Endothelial cell of umbilical vein (primary cell): ENCODE data around the gene GALNT9. TPM values are rescaled to one million over a fixed set of nuclear protein-coding genes. Genes with fewer than 3 reads are reported as not detected.

Experiments
- BruUV-seq: library from RNA; stranded (reverse); fragments of 400-500 nt; replicated peaks from 2 replicates; lab custom pipeline; 2021; lab: Mats Ljungman, UMichigan
- CTCF ChIA-PET: fragments of 300-600, 350-600 bp; sonication (Branson Sonifier 250); formaldehyde crosslinking; loops from one replicate; lab custom pipeline; 2021; ENCODE audit warnings: antibody characterized with exemption, inconsistent platforms; lab: Charles Lee
- POLR2A ChIA-PET: fragments of 300-600, 350-600 bp; sonication (Branson Sonifier 250); formaldehyde crosslinking; loops from one replicate; lab custom pipeline; 2021; ENCODE audit warnings: antibody characterized with exemption, inconsistent platforms; lab: Charles Lee
- DNase-seq: peaks from one replicate; pipeline ENCODE4 v3.0.0-alpha.2; 2011; ENCODE audit warnings: low read depth, low spot score
- FAIRE-seq: peaks from 2 replicates; lab custom pipeline; 2011; peaks lifted over from hg19 to GRCh38; lab: Jason Lieb, UNC
- H2AFZ ChIP-seq: 2 replicates; pipeline ENCODE4 v1.6.0; 2012; ENCODE audit warnings: low read depth, low read length, control low read depth, inconsistent platforms
- H3K27ac ChIP-seq: 2 replicates; pipeline ENCODE4 v1.5.1; 2011; ENCODE audit warnings: low read depth, mild to moderate bottlenecking, control low read depth, low read length, moderate library complexity; ENCODE audit not compliant: insufficient read depth
- H3K27me3 ChIP-seq, 2 experiments: 2 replicates each; pipeline versions ENCODE4 v1.6.0 to v1.6.1; 2011; ENCODE audit warnings: low read length in 2 of 2, mixed read lengths in 1 of 2; ENCODE audit not compliant: control insufficient read depth in 2 of 2, insufficient read depth in 2 of 2
- H3K36me3 ChIP-seq, 2 experiments: 2 replicates in 1 of 2; 3 replicates in 1 of 2; pipeline ENCODE4 v1.5.1; 2011; ENCODE audit warnings: low read length in 2 of 2, mild to moderate bottlenecking in 1 of 2, moderate library complexity in 1 of 2; ENCODE audit not compliant: control insufficient read depth in 2 of 2, insufficient read depth in 2 of 2; ENCODE audit errors: extremely low read depth in 1 of 2
- H3K4me1 ChIP-seq: 3 replicates; pipeline ENCODE4 v1.5.1; 2011; ENCODE audit warnings: mild to moderate bottlenecking, low read length; ENCODE audit not compliant: control insufficient read depth, insufficient read depth; ENCODE audit errors: extremely low read depth
- H3K4me2 ChIP-seq: 2 replicates; pipeline ENCODE4 v1.6.1; 2011; ENCODE audit warnings: low read length, control low read depth, mixed read lengths; ENCODE audit not compliant: insufficient read depth
- H3K4me3 ChIP-seq, 3 experiments: fragments of 200-600 bp in 1 of 3; sonication (generic), shearing (Covaris generic) in 1 of 3; replicated peaks in 1 of 3; 2 replicates each; pipeline ENCODE4 v1.5.1; 2011 to 2016; ENCODE audit warnings: control low read depth in 3 of 3, low read length in 3 of 3, mild to moderate bottlenecking in 2 of 3, inconsistent platforms in 1 of 3, low read depth in 1 of 3, moderate library complexity in 1 of 3; ENCODE audit not compliant: insufficient read depth in 1 of 3
- H3K79me2 ChIP-seq: 2 replicates; pipeline ENCODE4 v1.6.0; 2012; ENCODE audit warnings: low read length, inconsistent platforms; ENCODE audit not compliant: control insufficient read depth, insufficient read depth
- H3K9ac ChIP-seq: replicated peaks from 2 replicates; pipeline ENCODE3; 2011; ENCODE audit warnings: low read length, control low read depth; ENCODE audit not compliant: insufficient read depth; ENCODE audit errors: extremely low read depth
- H3K9me1 ChIP-seq: replicated peaks from 3 replicates; pipeline ENCODE4 v1.6.0; 2011; ENCODE audit warnings: mild to moderate bottlenecking, low read length; ENCODE audit not compliant: control insufficient read depth, insufficient read depth; ENCODE audit errors: extremely low read depth
- H3K9me3 ChIP-seq: replicated peaks from 2 replicates; pipeline ENCODE4 v1.5.1; 2012; ENCODE audit warnings: low read length, inconsistent platforms; ENCODE audit not compliant: control insufficient read depth, insufficient read depth
- H4K20me1 ChIP-seq: replicated peaks from 2 replicates; pipeline ENCODE3; 2011; ENCODE audit warnings: mild to moderate bottlenecking, low read length; ENCODE audit not compliant: control insufficient read depth, insufficient read depth; ENCODE audit errors: extremely low read depth
- CTCF ChIP-seq, 2 donors: IDR thresholded peaks; 1 replicate in 1 of 2; 2 replicates in 1 of 2; pipeline ENCODE4 v1.5.1; 2011; ENCODE audit warnings: low read length in 2 of 2, mild to moderate bottlenecking in 2 of 2, moderate library complexity in 2 of 2, control low read depth in 1 of 2, inconsistent platforms in 1 of 2, low read depth in 1 of 2; ENCODE audit not compliant: insufficient read depth in 1 of 2; ENCODE audit errors: extremely low read depth in 1 of 2
- EZH2 ChIP-seq: IDR thresholded peaks from 2 replicates; pipeline ENCODE4 v1.6.1; 2012; ENCODE audit warnings: borderline replicate concordance, low read depth, mild to moderate bottlenecking, moderate library complexity, low read length, inconsistent platforms; ENCODE audit not compliant: severe bottlenecking
- FOS ChIP-seq: IDR thresholded peaks from 2 replicates; pipeline ENCODE4 v1.6.1; 2011; ENCODE audit warnings: mild to moderate bottlenecking, low read length, moderate library complexity, borderline replicate concordance; ENCODE audit not compliant: insufficient read depth
- JUN ChIP-seq: IDR thresholded peaks from 2 replicates; pipeline ENCODE4 v1.6.1; 2011; ENCODE audit warnings: borderline replicate concordance, low read depth; ENCODE audit not compliant: insufficient read length, insufficient read depth
- MYC ChIP-seq: IDR thresholded peaks from one replicate; pipeline ENCODE4 v1.6.1; 2011; ENCODE audit warnings: mild to moderate bottlenecking, low read depth, low read length
- POLR2A ChIP-seq: IDR thresholded peaks from 2 replicates; pipeline ENCODE4 v1.6.1; 2012; ENCODE audit warnings: low read depth, mild to moderate bottlenecking, control low read depth, low read length
- POLR2AphosphoS5 ChIP-seq: IDR thresholded peaks from 2 replicates; pipeline ENCODE4 v1.6.1; 2012; ENCODE audit warnings: low read depth, mild to moderate bottlenecking, control low read depth, low read length, moderate library complexity; ENCODE audit not compliant: insufficient read depth
- dilution Hi-C: fragments of 300-500 bp; cut with MboI; formaldehyde crosslinking; loops from one replicate; pipeline ENCODE4 v1.15.0; 2019; ENCODE audit warnings: low sequenced_read_pairs; ENCODE audit not compliant: extremely low pct_ligation_motif_present
- intact Hi-C: fragments of 100-400 bp; cut with micrococcal nuclease; formaldehyde crosslinking; loops from one replicate; pipeline ENCODE4 v1.10.0; 2022
- polyA plus RNA-seq, 4 experiments: library from polyadenylated mRNA; depleted of rRNA in 3 of 4; stranded (reverse) in 3 of 4; unstranded in 1 of 4; fragments of >200 nt; gene quantifications; 2 replicates each; pipeline versions ENCODE4 v1.2.1 to v1.2.3, GENCODE V29; 2011 to 2012; ENCODE audit warnings: missing spikeins in 1 of 4
- total RNA-seq: library from RNA; stranded (reverse); gene quantifications from 2 replicates; pipeline ENCODE4 v1.2.3, GENCODE V29; 2021
- TF ChIP-seq, protein P1 (sequence below): IDR thresholded peaks from 2 replicates; pipeline ENCODE4 v1.6.1; 2011; ENCODE audit not compliant: insufficient read depth, insufficient read length

GALNT9 gene
- total and polyA plus RNA-seq, 2 donors (not counting 3 experiments of a cell fraction or from before 2014, with no cell fraction given) = 0.14 to 0.73 TPM

DNA sequence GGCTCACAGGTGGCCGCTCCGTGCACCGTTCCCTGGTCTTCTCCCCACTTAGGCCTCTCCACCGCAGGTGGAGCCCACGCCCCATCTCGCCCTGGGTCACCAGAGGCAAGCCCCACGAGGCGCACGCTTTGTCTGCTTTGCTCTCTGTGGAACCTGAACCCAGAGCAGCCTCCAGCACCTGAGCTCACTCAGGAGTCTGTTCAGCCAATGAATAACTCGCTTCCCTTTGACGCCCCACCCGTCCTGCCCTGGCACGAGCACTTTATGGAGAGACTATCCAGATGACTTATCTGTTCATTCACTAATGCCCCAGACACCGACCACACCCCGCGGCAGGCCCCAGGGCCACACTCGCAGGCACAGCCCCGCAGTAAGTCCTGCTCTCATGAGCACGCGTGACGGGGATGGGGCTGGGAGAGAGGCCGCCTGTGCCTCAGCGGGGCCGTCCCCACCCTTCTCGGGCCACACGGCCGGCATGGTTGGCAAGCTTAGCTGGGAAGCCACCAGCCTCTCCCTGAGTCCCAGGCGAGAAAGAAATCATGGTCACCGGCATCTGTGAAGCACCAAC is 100.1 kb downstream of the GALNT9 start:
- no peaks in the 10 kb centered on the region for H3K9me1 ChIP-seq
- H3K27ac ChIP-seq = no peak overlapping the region
- dilution Hi-C loops = no loop called here
- no TSS peak for BruUV-seq
- H3K79me2 ChIP-seq = no peaks in the 10 kb centered on the region
- no peaks in the 10 kb centered on the region for H4K20me1 ChIP-seq
- TF ChIP-seq, protein P1, sequence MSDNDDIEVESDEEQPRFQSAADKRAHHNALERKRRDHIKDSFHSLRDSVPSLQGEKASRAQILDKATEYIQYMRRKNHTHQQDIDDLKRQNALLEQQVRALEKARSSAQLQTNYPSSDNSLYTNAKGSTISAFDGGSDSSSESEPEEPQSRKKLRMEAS = no peak
- TF ChIP-seq MYC = no peak
- DNase-seq (no peak), FAIRE-seq (no peak)
- ChIA-PET CTCF (no interaction called here), POLR2A (no interaction called here)
- H2AFZ ChIP-seq = no peak overlapping the region
- H3K36me3 ChIP-seq = no peaks in the 10 kb centered on the region
- intact Hi-C loops = no loop called here
- H3K9ac ChIP-seq = no peak overlapping the region
- no peaks in the 10 kb centered on the region for H3K9me3 ChIP-seq
- H3K4me2 ChIP-seq = no peak overlapping the region
- no peak overlapping the region for H3K4me3 ChIP-seq
- H3K27me3 ChIP-seq = no peaks in the 10 kb centered on the region
- H3K4me1 ChIP-seq = no peaks in the 10 kb centered on the region

DNA sequence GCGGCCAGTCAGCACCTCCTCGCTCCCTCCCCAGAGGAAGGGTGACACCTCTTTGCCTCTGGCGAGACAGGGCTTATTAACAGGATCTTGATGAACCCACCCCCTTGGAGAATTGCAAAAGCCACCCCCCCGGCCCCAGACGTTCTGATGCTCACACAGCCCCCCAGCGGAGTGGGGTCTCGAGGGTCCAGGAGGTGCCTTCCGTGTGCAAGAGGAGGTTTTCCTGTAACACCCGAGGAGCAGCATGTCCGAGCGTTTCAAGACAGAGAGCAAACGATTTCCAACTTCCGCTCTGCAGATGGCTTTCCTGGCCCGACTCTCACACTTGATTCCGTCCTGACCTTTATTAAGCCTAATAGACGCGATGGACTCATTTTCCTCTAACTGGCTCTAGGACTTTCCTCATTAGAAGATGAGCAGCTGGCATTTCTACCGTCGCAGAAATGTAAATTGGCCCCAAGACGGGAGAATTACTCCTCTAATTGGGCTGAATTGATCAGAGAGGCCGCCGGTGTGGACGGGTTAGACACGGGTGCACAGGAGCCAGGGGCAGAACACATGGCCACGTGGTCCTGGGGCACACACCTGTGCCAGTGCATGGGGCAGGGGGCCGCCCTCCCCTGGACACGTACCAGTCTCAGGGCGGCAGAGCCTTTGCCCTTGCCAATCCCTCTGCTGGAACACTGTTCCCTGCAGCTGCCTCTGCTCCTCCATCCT is 100.8 kb downstream of the GALNT9 start:
- Histone ChIP-seq H3K4me3 (no peak overlapping the region), H2AFZ (no peak overlapping the region), H3K4me1 (no peaks in the 10 kb centered on the region), H3K27ac (no peak overlapping the region), H4K20me1 (no peaks in the 10 kb centered on the region), H3K9me1 (no peaks in the 10 kb centered on the region), H3K9me3 (no peaks in the 10 kb centered on the region), H3K79me2 (no peaks in the 10 kb centered on the region), H3K4me2 (no peak overlapping the region), H3K36me3 (no peaks in the 10 kb centered on the region), H3K9ac (no peak overlapping the region), H3K27me3 (no peaks in the 10 kb centered on the region)
- ChIA-PET CTCF (no interaction called here), POLR2A (no interaction called here)
- dilution Hi-C loops = no loop called here
- BruUV-seq = no TSS peak
- intact Hi-C loops = no loop called here
- DNase-seq (no peak), FAIRE-seq (no peak)
- TF ChIP-seq JUN (no peak), CTCF (IDR thresholded peaks at IDR 0.05; ENCODE audit: extremely low read depth in 1 of 2, insufficient read depth in 1 of 2, low read depth in 1 of 2, low read length in 2 of 2) (no peak), POLR2AphosphoS5 (no peak), EZH2 (no peak), MYC (no peak), POLR2A (no peak), FOS (no peak)
- TF ChIP-seq, protein P1 = no peak
